Astrocyte (in vitro differentiated cells and primary cell): ENCODE data around the gene TLX3. TPM values are rescaled to one million over a fixed set of nuclear protein-coding genes. Genes with fewer than 3 reads are reported as not detected.

Experiments used
- DNase-seq: peaks from one replicate; pipeline ENCODE4 v3.0.0-alpha.2; 2010; ENCODE audit warnings: low read depth
- FAIRE-seq: peaks from 2 replicates; lab custom pipeline; 2011; peaks lifted over from hg19 to GRCh38; lab: Jason Lieb, UNC
- H2AFZ ChIP-seq: 2 replicates; pipeline ENCODE4 v1.6.0; 2012; ENCODE audit warnings: low read depth, low read length, inconsistent platforms
- H3K27ac ChIP-seq: 2 replicates; pipeline ENCODE4 v1.5.1; 2011; ENCODE audit warnings: low read depth, low read length, inconsistent platforms
- H3K27me3 ChIP-seq: 2 replicates; pipeline ENCODE4 v1.6.0; 2011; ENCODE audit warnings: low read length, inconsistent platforms; ENCODE audit not compliant: insufficient read depth
- H3K36me3 ChIP-seq: 2 replicates; pipeline ENCODE4 v1.5.1; 2011; ENCODE audit warnings: low read length, inconsistent platforms; ENCODE audit not compliant: insufficient read depth
- H3K4me1 ChIP-seq: 2 replicates; pipeline ENCODE4 v1.5.1; 2011; ENCODE audit warnings: low read length, inconsistent platforms; ENCODE audit not compliant: insufficient read depth
- H3K4me2 ChIP-seq: 2 replicates; pipeline ENCODE4 v1.6.0; 2012; ENCODE audit warnings: low read length, inconsistent platforms
- H3K4me3 ChIP-seq: 2 replicates; pipeline ENCODE4 v1.5.1; 2011; ENCODE audit warnings: low read depth, mild to moderate bottlenecking, low read length, inconsistent platforms; ENCODE audit not compliant: insufficient read depth
- H3K79me2 ChIP-seq: 2 replicates; pipeline ENCODE4 v1.6.0; 2012; ENCODE audit warnings: mild to moderate bottlenecking, low read length, inconsistent platforms; ENCODE audit not compliant: insufficient read depth
- H3K9ac ChIP-seq: 2 replicates; pipeline ENCODE4 v1.6.0; 2012; ENCODE audit warnings: mild to moderate bottlenecking, low read length, inconsistent platforms
- H3K9me3 ChIP-seq: 2 replicates; pipeline ENCODE4 v1.5.1; 2012; ENCODE audit warnings: low read depth, mild to moderate bottlenecking, low read length, inconsistent platforms; ENCODE audit not compliant: insufficient read depth
- H4K20me1 ChIP-seq: 2 replicates; pipeline ENCODE4 v1.6.0; 2012; ENCODE audit warnings: low read length, inconsistent platforms; ENCODE audit not compliant: insufficient read depth
- H3K27ac Mint-ChIP-seq: one replicate; pipeline ENCODE4 v1.8.0; 2021; ENCODE audit warnings: mild to moderate bottlenecking, mixed read lengths; ENCODE audit not compliant: unreplicated experiment
- H3K27me3 Mint-ChIP-seq: one replicate; pipeline ENCODE4 v1.8.0; 2021; ENCODE audit warnings: low read depth, mixed read lengths; ENCODE audit not compliant: unreplicated experiment
- H3K36me3 Mint-ChIP-seq: one replicate; pipeline ENCODE4 v1.8.0; 2021; ENCODE audit warnings: low read depth, mixed read lengths; ENCODE audit not compliant: unreplicated experiment
- H3K4me1 Mint-ChIP-seq: one replicate; pipeline ENCODE4 v1.8.0; 2021; ENCODE audit warnings: low read depth, mixed read lengths; ENCODE audit not compliant: unreplicated experiment
- H3K4me3 Mint-ChIP-seq: one replicate; pipeline ENCODE4 v1.8.0; 2021; ENCODE audit warnings: mild to moderate bottlenecking, moderate library complexity, mixed read lengths; ENCODE audit not compliant: unreplicated experiment
- H3K9me3 Mint-ChIP-seq: one replicate; pipeline ENCODE4 v1.8.0; 2021; ENCODE audit warnings: mild to moderate bottlenecking, mixed read lengths; ENCODE audit not compliant: unreplicated experiment
- EZH2 ChIP-seq: IDR thresholded peaks from 2 replicates; pipeline ENCODE4 v1.6.1; 2012; ENCODE audit warnings: mild to moderate bottlenecking, low read length, inconsistent platforms; ENCODE audit not compliant: insufficient read depth
- total RNA-seq: library from RNA; stranded (reverse); gene quantifications from 2 replicates; pipeline ENCODE4 v1.2.1, GENCODE V29; 2021
- TF ChIP-seq, protein P1 (sequence below): IDR thresholded peaks from 2 replicates; pipeline ENCODE4 v1.5.1; 2011; ENCODE audit warnings: low read depth, mild to moderate bottlenecking, inconsistent platforms, low read length, moderate library complexity; ENCODE audit not compliant: insufficient read depth

Gene TLX3
- total RNA-seq, 1 donor from 2014 or later, result not detected

DNA sequence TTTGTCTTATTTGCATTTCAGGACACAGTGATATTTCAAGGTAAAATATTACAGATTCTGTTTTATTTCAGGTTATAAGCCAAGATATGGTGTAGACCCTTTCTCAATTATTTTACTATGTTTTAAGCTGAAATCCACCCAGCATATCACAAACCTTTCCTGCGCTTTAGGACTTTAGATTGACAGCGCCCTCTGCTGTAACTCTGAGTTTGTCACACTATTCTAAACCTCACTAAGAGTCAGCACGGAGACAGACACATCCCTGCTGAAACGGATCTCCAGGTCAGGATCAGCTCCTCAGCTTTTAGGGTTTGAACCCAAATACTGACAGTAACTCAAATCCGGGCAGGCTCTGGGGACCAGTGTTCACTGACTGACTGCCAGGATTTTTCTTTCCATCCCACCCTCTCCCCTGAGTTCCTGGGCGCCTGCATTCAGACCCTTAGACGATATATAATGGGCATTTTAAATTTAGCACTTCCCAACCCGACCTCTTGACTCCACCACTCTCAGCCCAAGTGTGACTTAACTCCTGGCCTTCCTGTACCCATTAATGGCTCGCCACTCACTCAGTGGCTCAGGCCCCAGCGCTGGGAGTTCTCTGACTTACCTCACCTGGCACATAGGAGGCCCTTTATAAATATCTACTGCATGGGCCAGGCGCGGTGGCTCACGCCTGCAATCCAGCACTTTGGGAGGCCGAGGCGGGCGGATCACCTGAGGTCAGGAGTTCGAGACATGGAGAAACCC, 33.5 kb downstream of the TLX3 start:
- DNase-seq (peak; percentile 37), FAIRE-seq (no peak)
- peaks cover 11% of the 10 kb centered on the region for H3K27me3 Mint-ChIP-seq
- no peaks in the 10 kb centered on the region for H3K9me3 Mint-ChIP-seq
- no peak overlapping the region for H3K4me3 Mint-ChIP-seq
- Histone ChIP-seq H4K20me1 (no peaks in the 10 kb centered on the region), H3K79me2 (no peaks in the 10 kb centered on the region), H3K4me3 (no peak overlapping the region), H2AFZ (no peak overlapping the region), H3K36me3 (no peaks in the 10 kb centered on the region), H3K9ac (no peak overlapping the region), H3K4me2 (no peak overlapping the region), H3K27me3 (peaks cover 9% of the 10 kb centered on the region), H3K4me1 (no peaks in the 10 kb centered on the region), H3K9me3 (no peaks in the 10 kb centered on the region), H3K27ac (no peak overlapping the region)
- no peak overlapping the region for H3K27ac Mint-ChIP-seq
- H3K4me1 Mint-ChIP-seq, result no peaks in the 10 kb centered on the region
- H3K36me3 Mint-ChIP-seq, result no peaks in the 10 kb centered on the region
- no peak for TF ChIP-seq EZH2
- TF ChIP-seq, protein P1, sequence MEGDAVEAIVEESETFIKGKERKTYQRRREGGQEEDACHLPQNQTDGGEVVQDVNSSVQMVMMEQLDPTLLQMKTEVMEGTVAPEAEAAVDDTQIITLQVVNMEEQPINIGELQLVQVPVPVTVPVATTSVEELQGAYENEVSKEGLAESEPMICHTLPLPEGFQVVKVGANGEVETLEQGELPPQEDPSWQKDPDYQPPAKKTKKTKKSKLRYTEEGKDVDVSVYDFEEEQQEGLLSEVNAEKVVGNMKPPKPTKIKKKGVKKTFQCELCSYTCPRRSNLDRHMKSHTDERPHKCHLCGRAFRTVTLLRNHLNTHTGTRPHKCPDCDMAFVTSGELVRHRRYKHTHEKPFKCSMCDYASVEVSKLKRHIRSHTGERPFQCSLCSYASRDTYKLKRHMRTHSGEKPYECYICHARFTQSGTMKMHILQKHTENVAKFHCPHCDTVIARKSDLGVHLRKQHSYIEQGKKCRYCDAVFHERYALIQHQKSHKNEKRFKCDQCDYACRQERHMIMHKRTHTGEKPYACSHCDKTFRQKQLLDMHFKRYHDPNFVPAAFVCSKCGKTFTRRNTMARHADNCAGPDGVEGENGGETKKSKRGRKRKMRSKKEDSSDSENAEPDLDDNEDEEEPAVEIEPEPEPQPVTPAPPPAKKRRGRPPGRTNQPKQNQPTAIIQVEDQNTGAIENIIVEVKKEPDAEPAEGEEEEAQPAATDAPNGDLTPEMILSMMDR, result peak; percentile 72

DNA sequence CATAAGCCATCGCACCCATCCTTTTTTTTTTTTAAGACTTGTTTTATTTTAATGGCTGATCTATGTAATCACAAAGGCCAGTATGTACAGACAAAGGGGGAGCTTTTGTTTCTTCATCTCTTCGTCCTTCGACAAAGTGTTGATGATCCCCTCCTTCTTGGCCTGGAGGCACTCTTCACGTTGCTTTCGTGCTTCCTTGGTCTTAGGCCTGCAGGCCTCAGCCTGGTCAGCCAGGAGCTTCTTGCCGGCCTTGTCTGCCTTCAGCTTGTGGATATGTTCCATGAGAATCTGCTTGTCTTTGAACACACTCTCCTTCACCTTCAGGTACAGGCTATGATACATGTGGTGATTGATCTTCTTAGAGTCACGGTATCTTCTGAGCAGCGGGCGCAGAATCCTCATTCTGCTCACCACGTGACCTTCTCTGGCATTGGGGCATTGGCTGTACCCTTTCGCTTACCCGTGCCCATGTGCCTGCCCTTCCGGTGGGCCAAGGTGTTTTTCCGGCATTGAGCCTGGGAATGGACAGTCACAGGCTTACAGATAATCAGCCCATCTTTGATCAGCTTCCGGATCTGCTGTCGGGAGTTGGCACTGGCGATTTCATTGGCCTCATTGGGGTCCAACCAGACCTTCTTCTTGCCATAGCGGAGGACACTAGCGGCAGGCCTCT, 36.0 kb downstream of the TLX3 start:
- Mint-ChIP-seq H3K27ac (no peak overlapping the region), H3K9me3 (no peaks in the 10 kb centered on the region), H3K4me1 (no peaks in the 10 kb centered on the region), H3K4me3 (no peak overlapping the region), H3K36me3 (no peaks in the 10 kb centered on the region), H3K27me3 (peaks cover 3% of the 10 kb centered on the region)
- no peak for TF ChIP-seq EZH2
- TF ChIP-seq, protein P1, result no peak
- H3K4me1 ChIP-seq, result no peaks in the 10 kb centered on the region
- no peak overlapping the region for H3K9ac ChIP-seq
- H3K27me3 ChIP-seq, result peaks cover 3% of the 10 kb centered on the region
- no peaks in the 10 kb centered on the region for H4K20me1 ChIP-seq
- H3K4me3 ChIP-seq, result no peak overlapping the region
- H3K4me2 ChIP-seq, result no peak overlapping the region
- H3K27ac ChIP-seq, result no peak overlapping the region
- no peaks in the 10 kb centered on the region for H3K79me2 ChIP-seq
- DNase-seq (no peak), FAIRE-seq (no peak)
- no peak overlapping the region for H2AFZ ChIP-seq
- H3K36me3 ChIP-seq, result no peaks in the 10 kb centered on the region
- no peaks in the 10 kb centered on the region for H3K9me3 ChIP-seq
